Endothelial cell of umbilical vein (primary cell): ENCODE data around the gene CST9L. TPM values are rescaled to one million over a fixed set of nuclear protein-coding genes. Genes with fewer than 3 reads are reported as not detected.

ENCODE experiments used
- BruUV-seq: library from RNA; stranded (reverse); fragments of 400-500 nt; replicated peaks from 2 replicates; lab custom pipeline; 2021; lab: Mats Ljungman, UMichigan
- CTCF ChIA-PET: fragments of 300-600, 350-600 bp; sonication (Branson Sonifier 250); formaldehyde crosslinking; loops from one replicate; lab custom pipeline; 2021; ENCODE audit warnings: antibody characterized with exemption, inconsistent platforms; lab: Charles Lee
- POLR2A ChIA-PET: fragments of 300-600, 350-600 bp; sonication (Branson Sonifier 250); formaldehyde crosslinking; loops from one replicate; lab custom pipeline; 2021; ENCODE audit warnings: antibody characterized with exemption, inconsistent platforms; lab: Charles Lee
- DNase-seq: peaks from one replicate; pipeline ENCODE4 v3.0.0-alpha.2; 2011; ENCODE audit warnings: low read depth, low spot score
- FAIRE-seq: peaks from 2 replicates; lab custom pipeline; 2011; peaks lifted over from hg19 to GRCh38; lab: Jason Lieb, UNC
- H2AFZ ChIP-seq: 2 replicates; pipeline ENCODE4 v1.6.0; 2012; ENCODE audit warnings: low read depth, low read length, control low read depth, inconsistent platforms
- H3K27ac ChIP-seq: 2 replicates; pipeline ENCODE4 v1.5.1; 2011; ENCODE audit warnings: low read depth, mild to moderate bottlenecking, control low read depth, low read length, moderate library complexity; ENCODE audit not compliant: insufficient read depth
- H3K27me3 ChIP-seq, 2 experiments: 2 replicates each; pipeline versions ENCODE4 v1.6.0 to v1.6.1; 2011; ENCODE audit warnings: low read length in 2 of 2, mixed read lengths in 1 of 2; ENCODE audit not compliant: control insufficient read depth in 2 of 2, insufficient read depth in 2 of 2
- H3K36me3 ChIP-seq, 2 experiments: 2 replicates in 1 of 2; 3 replicates in 1 of 2; pipeline ENCODE4 v1.5.1; 2011; ENCODE audit warnings: low read length in 2 of 2, mild to moderate bottlenecking in 1 of 2, moderate library complexity in 1 of 2; ENCODE audit not compliant: control insufficient read depth in 2 of 2, insufficient read depth in 2 of 2; ENCODE audit errors: extremely low read depth in 1 of 2
- H3K4me1 ChIP-seq: 3 replicates; pipeline ENCODE4 v1.5.1; 2011; ENCODE audit warnings: mild to moderate bottlenecking, low read length; ENCODE audit not compliant: control insufficient read depth, insufficient read depth; ENCODE audit errors: extremely low read depth
- H3K4me2 ChIP-seq: 2 replicates; pipeline ENCODE4 v1.6.1; 2011; ENCODE audit warnings: low read length, control low read depth, mixed read lengths; ENCODE audit not compliant: insufficient read depth
- H3K4me3 ChIP-seq, 3 experiments: fragments of 200-600 bp in 1 of 3; sonication (generic), shearing (Covaris generic) in 1 of 3; replicated peaks in 1 of 3; 2 replicates each; pipeline ENCODE4 v1.5.1; 2011 to 2016; ENCODE audit warnings: control low read depth in 3 of 3, low read length in 3 of 3, mild to moderate bottlenecking in 2 of 3, inconsistent platforms in 1 of 3, low read depth in 1 of 3, moderate library complexity in 1 of 3; ENCODE audit not compliant: insufficient read depth in 1 of 3
- H3K79me2 ChIP-seq: 2 replicates; pipeline ENCODE4 v1.6.0; 2012; ENCODE audit warnings: low read length, inconsistent platforms; ENCODE audit not compliant: control insufficient read depth, insufficient read depth
- H3K9ac ChIP-seq: replicated peaks from 2 replicates; pipeline ENCODE3; 2011; ENCODE audit warnings: low read length, control low read depth; ENCODE audit not compliant: insufficient read depth; ENCODE audit errors: extremely low read depth
- H3K9me1 ChIP-seq: replicated peaks from 3 replicates; pipeline ENCODE4 v1.6.0; 2011; ENCODE audit warnings: mild to moderate bottlenecking, low read length; ENCODE audit not compliant: control insufficient read depth, insufficient read depth; ENCODE audit errors: extremely low read depth
- H3K9me3 ChIP-seq: replicated peaks from 2 replicates; pipeline ENCODE4 v1.5.1; 2012; ENCODE audit warnings: low read length, inconsistent platforms; ENCODE audit not compliant: control insufficient read depth, insufficient read depth
- H4K20me1 ChIP-seq: replicated peaks from 2 replicates; pipeline ENCODE3; 2011; ENCODE audit warnings: mild to moderate bottlenecking, low read length; ENCODE audit not compliant: control insufficient read depth, insufficient read depth; ENCODE audit errors: extremely low read depth
- CTCF ChIP-seq, 2 donors: IDR thresholded peaks; 1 replicate in 1 of 2; 2 replicates in 1 of 2; pipeline ENCODE4 v1.5.1; 2011; ENCODE audit warnings: low read length in 2 of 2, mild to moderate bottlenecking in 2 of 2, moderate library complexity in 2 of 2, control low read depth in 1 of 2, inconsistent platforms in 1 of 2, low read depth in 1 of 2; ENCODE audit not compliant: insufficient read depth in 1 of 2; ENCODE audit errors: extremely low read depth in 1 of 2
- EZH2 ChIP-seq: IDR thresholded peaks from 2 replicates; pipeline ENCODE4 v1.6.1; 2012; ENCODE audit warnings: borderline replicate concordance, low read depth, mild to moderate bottlenecking, moderate library complexity, low read length, inconsistent platforms; ENCODE audit not compliant: severe bottlenecking
- FOS ChIP-seq: IDR thresholded peaks from 2 replicates; pipeline ENCODE4 v1.6.1; 2011; ENCODE audit warnings: mild to moderate bottlenecking, low read length, moderate library complexity, borderline replicate concordance; ENCODE audit not compliant: insufficient read depth
- GATA2 ChIP-seq: IDR thresholded peaks from 2 replicates; pipeline ENCODE4 v1.7.0; 2011; ENCODE audit warnings: low read depth, mild to moderate bottlenecking, moderate library complexity, mixed read lengths, low read length; ENCODE audit not compliant: insufficient read length, insufficient read depth
- JUN ChIP-seq: IDR thresholded peaks from 2 replicates; pipeline ENCODE4 v1.6.1; 2011; ENCODE audit warnings: borderline replicate concordance, low read depth; ENCODE audit not compliant: insufficient read length, insufficient read depth
- MAX ChIP-seq: IDR thresholded peaks from 2 replicates; pipeline ENCODE4 v1.6.1; 2011; ENCODE audit not compliant: insufficient read depth, insufficient read length
- MYC ChIP-seq: IDR thresholded peaks from one replicate; pipeline ENCODE4 v1.6.1; 2011; ENCODE audit warnings: mild to moderate bottlenecking, low read depth, low read length
- POLR2A ChIP-seq: IDR thresholded peaks from 2 replicates; pipeline ENCODE4 v1.6.1; 2012; ENCODE audit warnings: low read depth, mild to moderate bottlenecking, control low read depth, low read length
- POLR2AphosphoS5 ChIP-seq: IDR thresholded peaks from 2 replicates; pipeline ENCODE4 v1.6.1; 2012; ENCODE audit warnings: low read depth, mild to moderate bottlenecking, control low read depth, low read length, moderate library complexity; ENCODE audit not compliant: insufficient read depth
- dilution Hi-C: fragments of 300-500 bp; cut with MboI; formaldehyde crosslinking; loops from one replicate; pipeline ENCODE4 v1.15.0; 2019; ENCODE audit warnings: low sequenced_read_pairs; ENCODE audit not compliant: extremely low pct_ligation_motif_present
- intact Hi-C: fragments of 100-400 bp; cut with micrococcal nuclease; formaldehyde crosslinking; loops from one replicate; pipeline ENCODE4 v1.10.0; 2022
- polyA plus RNA-seq, 4 experiments: library from polyadenylated mRNA; depleted of rRNA in 3 of 4; stranded (reverse) in 3 of 4; unstranded in 1 of 4; fragments of >200 nt; gene quantifications; 2 replicates each; pipeline versions ENCODE4 v1.2.1 to v1.2.3, GENCODE V29; 2011 to 2012; ENCODE audit warnings: missing spikeins in 1 of 4
- total RNA-seq: library from RNA; stranded (reverse); gene quantifications from 2 replicates; pipeline ENCODE4 v1.2.3, GENCODE V29; 2021

Gene CST9L
- total and polyA plus RNA-seq, 2 donors (not counting 3 experiments of a cell fraction or from before 2014, with no cell fraction given) = not detected

GRCh38 chr20:23528867-23529431 is 39.3 kb downstream of the CST9L start:
- FAIRE-seq (no peak), DNase-seq (no peak)
- H3K4me2 ChIP-seq = no peak overlapping the region
- no peak for TF ChIP-seq POLR2A
- H3K9me3 ChIP-seq = no peaks in the 10 kb centered on the region
- no peak overlapping the region for H3K27ac ChIP-seq
- intact Hi-C loops (no loop called here), dilution Hi-C loops (no loop called here)
- CTCF ChIA-PET = no interaction called here
- POLR2A ChIA-PET = no interaction called here
- H3K9ac ChIP-seq = no peak overlapping the region
- no peaks in the 10 kb centered on the region for H4K20me1 ChIP-seq
- no peak overlapping the region for H2AFZ ChIP-seq
- no TSS peak for BruUV-seq
- H3K36me3 ChIP-seq = no peaks in the 10 kb centered on the region
- no peaks in the 10 kb centered on the region for H3K79me2 ChIP-seq
- H3K9me1 ChIP-seq = no peaks in the 10 kb centered on the region
- H3K4me3 ChIP-seq = no peak overlapping the region
- H3K27me3 ChIP-seq = no peaks in the 10 kb centered on the region
- H3K4me1 ChIP-seq = no peaks in the 10 kb centered on the region

- POLR2A ChIA-PET = no interaction called here
- no TSS peak for BruUV-seq
- dilution Hi-C loops (no loop called here), intact Hi-C loops (no loop called here)
- H3K9ac ChIP-seq = no peak overlapping the region
- no peaks in the 10 kb centered on the region for H3K4me1 ChIP-seq
- H3K27me3 ChIP-seq = no peaks in the 10 kb centered on the region
- no peak overlapping the region for H3K4me3 ChIP-seq
- H3K36me3 ChIP-seq = no peaks in the 10 kb centered on the region
- H3K4me2 ChIP-seq = no peak overlapping the region
- H2AFZ ChIP-seq = no peak overlapping the region
- H3K79me2 ChIP-seq = no peaks in the 10 kb centered on the region
- no peak for FAIRE-seq
- CTCF ChIA-PET = no interaction called here
- DNase-seq = no peak
- H4K20me1 ChIP-seq = no peaks in the 10 kb centered on the region
- TF ChIP-seq EZH2 (no peak), GATA2 (no peak), JUN (no peak), FOS (no peak), MYC (no peak), CTCF (IDR thresholded peaks at IDR 0.05; ENCODE audit: extremely low read depth in 1 of 2, insufficient read depth in 1 of 2, low read depth in 1 of 2, low read length in 2 of 2) (no peak), POLR2A (no peak), MAX (no peak), POLR2AphosphoS5 (no peak)
- no peaks in the 10 kb centered on the region for H3K9me3 ChIP-seq
- H3K9me1 ChIP-seq = no peaks in the 10 kb centered on the region
- no peak overlapping the region for H3K27ac ChIP-seq
Measured at GRCh38 chr20:23526850-23527249, 41.4 kb downstream of the CST9L start.
